ENCODE data around the gene ZDHHC13.

The ZDHHC13 gene

GRCh38 chr11:19201737-19202605 lies 85.0 kb downstream of the ZDHHC13 start, which contains the start of gene CSRP3:
CSRP3 (minus strand) TSS chr11:19201983; CDS start chr11:19192448, 9,535 bp downstream.
- H3K9me3 Mint-ChIP-seq = no peaks in the 10 kb centered on the region
- no peak within 1 kb of the TSS for H3K4me3 Mint-ChIP-seq
- peaks cover 33% of the 10 kb centered on the region for H3K27me3 Mint-ChIP-seq
- H3K4me1 Mint-ChIP-seq = no peaks in the 10 kb centered on the region
- no peak within 1 kb of the TSS for H3K27ac Mint-ChIP-seq
- no peaks in the 10 kb centered on the region for H3K36me3 Mint-ChIP-seq
- no peak for ATAC-seq

GRCh38 chr11:19204836-19205235 lies 87.9 kb downstream of the ZDHHC13 start:
- Mint-ChIP-seq H3K9me3 (no peaks in the 10 kb centered on the region), H3K27ac (no peak overlapping the region), H3K4me1 (no peaks in the 10 kb centered on the region), H3K36me3 (no peaks in the 10 kb centered on the region), H3K27me3 (peaks cover 49% of the 10 kb centered on the region), H3K4me3 (no peak overlapping the region)
- no peak for ATAC-seq

DNA sequence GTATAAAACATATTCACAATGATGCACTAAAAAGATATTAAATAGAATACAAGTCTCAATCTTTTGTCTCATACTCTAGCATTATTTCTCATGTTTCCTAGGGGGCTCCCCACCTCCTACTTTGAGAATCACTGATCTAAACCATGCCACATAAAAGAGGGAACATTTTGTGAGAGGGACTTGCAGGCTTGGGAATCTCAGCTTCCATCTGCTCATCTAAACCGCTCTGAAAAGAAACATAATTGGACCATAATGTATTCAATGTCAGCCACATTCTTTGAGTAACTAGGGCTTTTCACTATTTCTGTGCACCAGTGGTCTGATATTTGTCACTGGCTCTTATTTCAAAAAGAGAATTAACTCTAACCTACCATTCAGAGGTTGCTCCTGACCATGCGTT lies 91.2 kb downstream of the ZDHHC13 start:
- no peak for ATAC-seq
- peaks cover 41% of the 10 kb centered on the region for H3K27me3 Mint-ChIP-seq
- H3K36me3 Mint-ChIP-seq = no peaks in the 10 kb centered on the region
- no peak overlapping the region for H3K27ac Mint-ChIP-seq
- H3K4me3 Mint-ChIP-seq = no peak overlapping the region
- H3K9me3 Mint-ChIP-seq = no peaks in the 10 kb centered on the region
- no peaks in the 10 kb centered on the region for H3K4me1 Mint-ChIP-seq

DNA sequence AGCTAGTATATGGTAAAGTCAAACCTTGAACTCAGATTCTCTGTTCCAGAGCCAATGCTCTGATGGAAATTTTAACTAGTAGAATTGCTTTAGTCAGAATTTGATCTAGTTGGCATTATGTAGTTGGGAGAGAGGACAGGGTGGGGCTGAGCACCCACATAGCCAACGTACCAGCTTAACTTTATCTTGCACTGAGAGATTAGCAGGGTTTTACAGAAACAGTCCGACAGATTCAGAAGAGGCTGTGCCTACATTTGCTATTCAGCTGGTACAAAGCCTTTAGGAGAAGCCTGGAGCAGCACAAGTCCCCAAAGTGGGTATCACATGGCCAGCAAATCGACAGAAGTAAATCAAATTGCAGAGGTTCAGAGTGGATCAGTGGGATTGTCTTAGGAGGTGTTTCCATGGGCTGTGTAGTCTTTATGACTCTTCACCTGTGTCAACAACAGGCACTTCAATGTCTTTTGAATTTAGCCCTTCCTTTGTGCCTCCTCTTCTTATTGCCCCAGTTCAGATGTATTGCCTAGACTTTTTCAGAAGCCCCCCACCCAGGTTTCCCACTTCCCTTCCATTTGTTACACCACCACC lies 92.1 kb downstream of the ZDHHC13 start:
- H3K4me1 Mint-ChIP-seq = no peaks in the 10 kb centered on the region
- no peaks in the 10 kb centered on the region for H3K9me3 Mint-ChIP-seq
- H3K36me3 Mint-ChIP-seq = no peaks in the 10 kb centered on the region
- ATAC-seq = no peak
- H3K4me3 Mint-ChIP-seq = no peak overlapping the region
- H3K27me3 Mint-ChIP-seq = peaks cover 46% of the 10 kb centered on the region
- no peak overlapping the region for H3K27ac Mint-ChIP-seq

DNA sequence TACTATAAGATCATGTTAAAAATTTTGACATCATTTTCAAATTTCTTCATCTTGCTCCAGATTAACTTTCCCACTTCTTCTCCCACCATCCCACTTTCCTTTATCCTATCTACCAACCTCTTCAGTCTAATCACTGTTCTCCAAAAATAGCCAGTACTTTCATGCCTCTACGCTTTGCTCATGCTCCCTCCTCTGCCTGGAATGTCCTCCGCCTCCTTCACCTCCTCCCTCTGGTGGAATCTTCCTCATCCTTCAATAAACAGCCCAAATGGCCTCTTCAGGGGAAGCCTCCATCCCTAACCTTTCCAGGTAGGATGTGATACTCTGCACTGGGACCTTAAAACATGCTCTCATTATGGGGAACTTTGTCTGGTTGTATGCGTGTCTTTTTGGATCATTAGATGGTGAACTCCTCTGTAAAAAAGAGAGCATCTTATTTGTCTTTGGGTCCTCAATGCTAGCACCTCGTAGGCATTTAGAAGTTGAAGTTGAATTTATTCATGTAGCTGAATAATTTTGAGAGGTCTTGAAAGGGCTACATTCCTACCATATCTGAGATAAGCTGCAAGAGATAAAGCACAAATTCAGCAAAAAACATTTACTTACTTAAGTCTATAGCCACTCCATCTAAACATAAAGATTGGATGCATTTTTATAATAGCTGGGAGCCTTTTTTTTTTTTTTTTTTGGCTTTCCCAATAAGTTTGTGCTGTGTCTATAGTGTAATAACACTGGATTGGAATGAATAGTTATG lies 92.8 kb downstream of the ZDHHC13 start:
- Mint-ChIP-seq H3K27ac (no peak overlapping the region), H3K4me1 (no peaks in the 10 kb centered on the region), H3K4me3 (no peak overlapping the region), H3K36me3 (no peaks in the 10 kb centered on the region), H3K9me3 (no peaks in the 10 kb centered on the region), H3K27me3 (peaks cover 46% of the 10 kb centered on the region)
- ATAC-seq = no peak

- no peaks in the 10 kb centered on the region for H3K36me3 Mint-ChIP-seq
- no peak overlapping the region for H3K4me3 Mint-ChIP-seq
- H3K9me3 Mint-ChIP-seq = no peaks in the 10 kb centered on the region
- no peaks in the 10 kb centered on the region for H3K4me1 Mint-ChIP-seq
- H3K27ac Mint-ChIP-seq = no peak overlapping the region
- peaks cover 17% of the 10 kb centered on the region for H3K27me3 Mint-ChIP-seq
- ATAC-seq = no peak
Observed at GRCh38 chr11:19216021-19216420, 99.1 kb downstream of the ZDHHC13 start.

DNA sequence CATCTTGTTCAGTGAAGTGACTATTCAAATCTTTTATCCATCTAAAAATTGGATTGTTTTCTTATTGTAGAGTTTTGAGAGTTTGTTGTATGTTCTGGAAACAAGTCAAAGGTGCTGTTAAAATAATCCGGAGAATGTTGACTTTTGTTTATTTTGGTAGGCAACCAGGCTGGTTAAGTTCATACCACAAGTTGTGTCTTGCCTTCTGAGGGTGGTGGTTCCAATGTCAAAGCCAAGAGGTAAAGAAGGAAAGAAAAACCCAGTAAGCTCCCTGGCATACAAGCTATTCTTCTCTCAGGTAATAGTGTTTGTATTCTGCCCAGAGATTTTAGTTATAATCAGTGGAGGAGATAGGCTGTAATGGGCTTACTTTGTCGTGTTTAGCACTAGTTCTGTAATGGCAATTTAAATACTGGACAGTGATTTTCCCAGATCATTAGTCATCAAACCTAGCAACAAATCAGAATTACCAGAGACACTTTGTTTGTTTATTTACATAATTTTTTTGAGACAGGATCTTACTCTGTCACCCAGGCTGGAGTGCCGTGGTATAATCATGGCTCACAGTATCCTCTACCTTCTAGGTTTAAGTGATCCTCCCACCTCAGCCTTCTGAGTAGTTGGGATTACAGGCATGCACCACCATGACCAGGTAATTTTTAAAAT lies 99.9 kb downstream of the ZDHHC13 start:
- Mint-ChIP-seq H3K9me3 (no peaks in the 10 kb centered on the region), H3K4me1 (no peaks in the 10 kb centered on the region), H3K36me3 (no peaks in the 10 kb centered on the region), H3K27me3 (peaks cover 17% of the 10 kb centered on the region), H3K4me3 (no peak overlapping the region), H3K27ac (no peak overlapping the region)
- ATAC-seq = no peak

DNA sequence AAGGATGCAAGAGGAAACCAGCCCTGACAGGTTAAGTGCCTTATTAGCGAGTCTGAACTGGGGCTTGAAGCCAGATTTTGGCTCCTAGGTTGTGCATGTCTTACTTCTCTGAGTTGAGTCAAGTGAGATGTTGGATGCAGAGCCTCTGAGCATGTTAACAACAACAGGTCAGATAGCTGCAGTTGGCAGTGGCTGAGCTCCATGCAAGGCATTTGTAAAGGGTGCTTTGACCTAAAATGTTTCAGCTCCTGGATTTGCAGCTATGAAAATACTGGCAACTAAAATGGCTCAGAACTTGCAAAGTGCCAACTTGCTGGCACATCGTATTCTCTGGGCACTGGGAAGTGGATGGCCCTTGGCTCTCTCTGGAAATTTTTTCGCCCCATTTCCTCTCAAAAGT lies 101.2 kb downstream of the ZDHHC13 start:
- Mint-ChIP-seq H3K4me1 (no peaks in the 10 kb centered on the region), H3K27ac (no peak overlapping the region)

DNA sequence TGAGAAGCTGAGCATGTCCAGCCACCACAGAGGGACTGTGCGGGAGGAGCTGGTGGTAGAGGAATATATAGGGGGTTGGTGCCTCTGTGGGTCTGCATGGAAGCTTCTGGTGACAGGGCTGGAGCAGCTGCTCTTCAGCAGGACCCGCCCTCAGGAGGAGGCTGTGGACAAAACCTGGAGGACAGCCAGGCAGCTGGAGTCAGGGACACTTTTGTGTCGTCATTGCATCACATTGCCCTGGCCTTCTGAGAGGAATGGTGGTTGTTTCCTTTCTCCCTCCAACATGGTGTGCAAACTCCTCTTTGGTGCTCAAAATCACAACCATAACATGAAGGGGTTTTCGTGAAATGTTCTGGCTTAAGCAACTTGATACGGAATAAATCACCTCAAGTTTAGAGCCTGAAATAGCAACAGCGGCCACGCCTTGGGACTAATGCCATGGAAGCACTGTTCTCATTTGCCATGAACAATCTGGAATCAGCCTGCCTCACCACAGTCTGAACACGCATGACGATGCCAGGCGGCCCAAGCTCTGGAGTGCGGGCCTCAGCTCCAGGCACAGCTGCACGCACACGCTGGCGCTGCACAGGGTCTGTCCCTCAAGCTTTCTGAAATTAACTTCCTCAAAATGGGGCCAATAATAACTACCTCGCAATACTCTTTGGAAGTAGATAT lies 102.0 kb downstream of the ZDHHC13 start:
- H3K27me3 Mint-ChIP-seq = no peaks in the 10 kb centered on the region

More for the DNA sequence above, 101.2 kb downstream of the ZDHHC13 start:
- no peaks in the 10 kb centered on the region for H3K36me3 Mint-ChIP-seq
- no peaks in the 10 kb centered on the region for H3K9me3 Mint-ChIP-seq
- no peak for ATAC-seq
- H3K27me3 Mint-ChIP-seq = peaks cover 4% of the 10 kb centered on the region
- no peak overlapping the region for H3K4me3 Mint-ChIP-seq

GRCh38 chr11:19220903-19221724 lies 104.1 kb downstream of the ZDHHC13 start:
- no peak overlapping the region for H3K27ac Mint-ChIP-seq
- H3K9me3 Mint-ChIP-seq = no peaks in the 10 kb centered on the region
- H3K4me1 Mint-ChIP-seq = no peaks in the 10 kb centered on the region
- H3K27me3 Mint-ChIP-seq = no peaks in the 10 kb centered on the region
- H3K36me3 Mint-ChIP-seq = no peaks in the 10 kb centered on the region
- H3K4me3 Mint-ChIP-seq = no peak overlapping the region
- ATAC-seq = no peak

More for the DNA sequence above, 102.0 kb downstream of the ZDHHC13 start:
- Mint-ChIP-seq H3K4me3 (no peak overlapping the region), H3K27ac (no peak overlapping the region), H3K4me1 (no peaks in the 10 kb centered on the region), H3K36me3 (no peaks in the 10 kb centered on the region), H3K9me3 (no peaks in the 10 kb centered on the region)
- no peak for ATAC-seq

DNA sequence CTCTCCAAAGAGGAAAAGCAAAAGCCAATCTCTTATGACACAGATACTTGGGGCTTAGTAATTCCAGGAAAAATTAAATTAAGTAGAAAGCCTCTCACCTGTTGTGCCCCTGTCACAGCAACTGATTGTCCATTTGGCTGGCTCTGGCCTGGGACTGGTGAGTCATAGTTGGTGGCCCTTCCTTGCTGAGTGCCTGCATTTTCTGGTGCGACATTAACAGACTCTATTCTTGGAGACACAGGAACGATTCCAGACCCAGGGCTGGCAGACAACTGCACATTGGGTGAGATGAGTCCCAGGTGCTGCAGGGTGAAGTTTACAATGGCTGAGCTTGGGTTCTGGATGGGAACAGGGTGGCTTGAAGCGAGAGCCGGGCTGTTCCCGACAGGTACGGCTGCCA lies 108.2 kb downstream of the ZDHHC13 start:
- no peaks in the 10 kb centered on the region for H3K4me1 Mint-ChIP-seq
- no peak overlapping the region for H3K27ac Mint-ChIP-seq
- H3K9me3 Mint-ChIP-seq = no peaks in the 10 kb centered on the region
- H3K4me3 Mint-ChIP-seq = no peak overlapping the region
- no peak for ATAC-seq
- no peaks in the 10 kb centered on the region for H3K27me3 Mint-ChIP-seq
- no peaks in the 10 kb centered on the region for H3K36me3 Mint-ChIP-seq

- H3K36me3 Mint-ChIP-seq = no peaks in the 10 kb centered on the region
- H3K27ac Mint-ChIP-seq = no peak overlapping the region
- no peak overlapping the region for H3K4me3 Mint-ChIP-seq
- no peaks in the 10 kb centered on the region for H3K9me3 Mint-ChIP-seq
- no peak for ATAC-seq
- H3K27me3 Mint-ChIP-seq = no peaks in the 10 kb centered on the region
- H3K4me1 Mint-ChIP-seq = no peaks in the 10 kb centered on the region
Observed at GRCh38 chr11:19225581-19225980, 108.6 kb downstream of the ZDHHC13 start.
